ENCODE data around the gene ACER2.

DNA sequence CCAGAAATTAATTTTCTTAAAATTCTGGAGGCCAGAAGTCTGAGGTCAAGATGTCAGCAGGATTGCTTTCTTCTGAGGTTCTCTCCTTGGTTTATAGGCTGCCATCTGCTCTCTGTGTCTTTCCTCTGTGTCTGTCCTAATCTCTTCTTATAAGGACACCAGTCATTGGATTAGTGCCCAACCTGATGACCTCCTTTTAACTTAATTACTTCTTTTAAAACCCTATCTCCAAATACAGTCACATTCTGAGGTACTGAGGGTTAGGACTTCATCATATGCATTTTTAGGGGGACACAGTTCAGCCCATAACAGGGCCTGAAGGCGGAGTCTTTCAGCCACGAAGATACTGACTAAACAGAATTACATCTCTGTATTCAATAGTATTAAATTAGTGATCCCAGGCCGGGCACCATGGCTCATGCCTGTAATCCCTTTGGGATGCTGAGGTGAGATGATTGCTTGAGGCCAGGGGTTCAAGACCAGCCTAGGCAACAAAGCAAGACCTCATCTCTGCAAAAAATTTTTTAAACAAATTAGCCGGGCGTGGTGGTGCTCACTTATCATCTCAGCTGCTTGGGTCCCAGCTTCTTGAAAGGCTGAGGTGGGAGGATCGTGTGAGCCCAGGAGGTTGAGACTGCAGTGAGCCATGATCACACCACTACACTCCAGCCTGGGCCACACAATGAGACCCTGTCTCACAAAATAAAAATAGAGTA lies 22.9 kb upstream of the ACER2 start:
- TF ChIP-seq, protein P1, sequence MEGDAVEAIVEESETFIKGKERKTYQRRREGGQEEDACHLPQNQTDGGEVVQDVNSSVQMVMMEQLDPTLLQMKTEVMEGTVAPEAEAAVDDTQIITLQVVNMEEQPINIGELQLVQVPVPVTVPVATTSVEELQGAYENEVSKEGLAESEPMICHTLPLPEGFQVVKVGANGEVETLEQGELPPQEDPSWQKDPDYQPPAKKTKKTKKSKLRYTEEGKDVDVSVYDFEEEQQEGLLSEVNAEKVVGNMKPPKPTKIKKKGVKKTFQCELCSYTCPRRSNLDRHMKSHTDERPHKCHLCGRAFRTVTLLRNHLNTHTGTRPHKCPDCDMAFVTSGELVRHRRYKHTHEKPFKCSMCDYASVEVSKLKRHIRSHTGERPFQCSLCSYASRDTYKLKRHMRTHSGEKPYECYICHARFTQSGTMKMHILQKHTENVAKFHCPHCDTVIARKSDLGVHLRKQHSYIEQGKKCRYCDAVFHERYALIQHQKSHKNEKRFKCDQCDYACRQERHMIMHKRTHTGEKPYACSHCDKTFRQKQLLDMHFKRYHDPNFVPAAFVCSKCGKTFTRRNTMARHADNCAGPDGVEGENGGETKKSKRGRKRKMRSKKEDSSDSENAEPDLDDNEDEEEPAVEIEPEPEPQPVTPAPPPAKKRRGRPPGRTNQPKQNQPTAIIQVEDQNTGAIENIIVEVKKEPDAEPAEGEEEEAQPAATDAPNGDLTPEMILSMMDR (IDR thresholded peaks at IDR 0.05), result no peak
- TF ChIP-seq JUN (CRISPR knock-in tag; IDR thresholded peaks at IDR 0.05) (no peak), FOXK1 (CRISPR knock-in tag; IDR thresholded peaks at IDR 0.05) (no peak), SP1 (CRISPR knock-in tag; conservative IDR thresholded peaks at IDR 0.05) (no peak), CREB1 (CRISPR knock-in tag; IDR thresholded peaks at IDR 0.05) (no peak)
- TF ChIP-seq, protein P2, sequence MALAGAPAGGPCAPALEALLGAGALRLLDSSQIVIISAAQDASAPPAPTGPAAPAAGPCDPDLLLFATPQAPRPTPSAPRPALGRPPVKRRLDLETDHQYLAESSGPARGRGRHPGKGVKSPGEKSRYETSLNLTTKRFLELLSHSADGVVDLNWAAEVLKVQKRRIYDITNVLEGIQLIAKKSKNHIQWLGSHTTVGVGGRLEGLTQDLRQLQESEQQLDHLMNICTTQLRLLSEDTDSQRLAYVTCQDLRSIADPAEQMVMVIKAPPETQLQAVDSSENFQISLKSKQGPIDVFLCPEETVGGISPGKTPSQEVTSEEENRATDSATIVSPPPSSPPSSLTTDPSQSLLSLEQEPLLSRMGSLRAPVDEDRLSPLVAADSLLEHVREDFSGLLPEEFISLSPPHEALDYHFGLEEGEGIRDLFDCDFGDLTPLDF (CRISPR knock-in tag; IDR thresholded peaks at IDR 0.05), result no peak
